Measurements from ENCODE around the gene NRAS. TPM values are rescaled to one million over a fixed set of nuclear protein-coding genes. Genes with fewer than 3 reads are reported as not detected.

Gene NRAS
- total RNA-seq, 2 donors from 2014 or later, result 75.0 to 78.0 TPM

DNA sequence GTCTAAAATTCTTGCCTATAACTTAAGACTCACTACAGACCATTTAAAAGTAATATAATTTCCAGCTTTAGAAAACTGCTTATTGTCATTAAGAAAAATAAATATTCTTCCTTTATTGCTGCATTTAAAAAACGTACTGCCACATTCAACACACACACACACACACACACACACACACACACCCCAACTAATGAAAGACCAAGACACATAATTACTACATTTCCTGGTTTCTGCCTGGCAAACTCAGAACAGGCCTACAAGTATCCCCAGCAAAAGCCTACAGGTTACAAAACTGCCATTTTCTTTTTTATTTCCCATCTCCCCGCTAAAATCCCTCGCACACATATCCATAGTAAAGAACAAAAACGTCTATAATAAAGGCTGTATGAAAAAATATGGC is 48.2 kb downstream of the NRAS start:
- H3K9me3 Mint-ChIP-seq, result no peaks in the 10 kb centered on the region
- 78% methylated on average over 4 of the region's 4 CpGs; no CpG with 5 or more reads in 1 of the 2 experiments for WGBS, 2 experiments (ENCODE audit: insufficient coverage in 1 of 2, insufficient read length in 1 of 2)

DNA sequence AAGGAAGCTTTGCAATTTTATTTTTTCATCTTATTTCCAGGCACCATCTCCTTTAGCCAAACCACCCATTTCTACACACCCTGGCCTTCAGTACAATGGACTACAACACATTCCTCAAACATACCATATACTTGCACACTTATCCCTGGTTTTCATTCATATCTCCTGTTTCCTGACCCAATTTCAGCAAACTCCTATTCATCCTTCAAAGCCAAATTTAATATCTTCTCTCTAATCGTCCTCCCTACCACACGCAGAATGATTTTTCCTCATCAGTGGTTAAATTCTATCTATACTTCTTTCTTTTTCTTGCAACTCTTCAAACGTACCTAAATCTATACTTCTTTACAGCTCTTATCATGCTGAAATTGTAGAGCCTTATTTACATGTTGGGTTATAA is 49.6 kb downstream of the NRAS start:
- no peak overlapping the region for H3K27ac ChIP-seq (ENCODE audit: low read depth, low read length)
- peak overlapping the region; percentile 78 for H3K4me3 Mint-ChIP-seq
- peaks cover 6% of the 10 kb centered on the region for H3K27me3 Mint-ChIP-seq (ENCODE audit: insufficient read depth)
- H3K4me3 ChIP-seq (ENCODE audit: low read length), result peak overlapping the region; percentile 83
- no peak overlapping the region for H3K27ac Mint-ChIP-seq
- TF ChIP-seq, protein P1, sequence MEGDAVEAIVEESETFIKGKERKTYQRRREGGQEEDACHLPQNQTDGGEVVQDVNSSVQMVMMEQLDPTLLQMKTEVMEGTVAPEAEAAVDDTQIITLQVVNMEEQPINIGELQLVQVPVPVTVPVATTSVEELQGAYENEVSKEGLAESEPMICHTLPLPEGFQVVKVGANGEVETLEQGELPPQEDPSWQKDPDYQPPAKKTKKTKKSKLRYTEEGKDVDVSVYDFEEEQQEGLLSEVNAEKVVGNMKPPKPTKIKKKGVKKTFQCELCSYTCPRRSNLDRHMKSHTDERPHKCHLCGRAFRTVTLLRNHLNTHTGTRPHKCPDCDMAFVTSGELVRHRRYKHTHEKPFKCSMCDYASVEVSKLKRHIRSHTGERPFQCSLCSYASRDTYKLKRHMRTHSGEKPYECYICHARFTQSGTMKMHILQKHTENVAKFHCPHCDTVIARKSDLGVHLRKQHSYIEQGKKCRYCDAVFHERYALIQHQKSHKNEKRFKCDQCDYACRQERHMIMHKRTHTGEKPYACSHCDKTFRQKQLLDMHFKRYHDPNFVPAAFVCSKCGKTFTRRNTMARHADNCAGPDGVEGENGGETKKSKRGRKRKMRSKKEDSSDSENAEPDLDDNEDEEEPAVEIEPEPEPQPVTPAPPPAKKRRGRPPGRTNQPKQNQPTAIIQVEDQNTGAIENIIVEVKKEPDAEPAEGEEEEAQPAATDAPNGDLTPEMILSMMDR (conservative IDR thresholded peaks at IDR 0.05), result no peak
- peaks cover 30% of the 10 kb centered on the region for H3K4me1 Mint-ChIP-seq
- H3K36me3 Mint-ChIP-seq (ENCODE audit: low read depth), result peaks cover 1% of the 10 kb centered on the region
- H3K9me3 ChIP-seq (ENCODE audit: control insufficient read depth, low read length), result no peaks in the 10 kb centered on the region
- DNase-seq, result no peak
- no peaks in the 10 kb centered on the region for H3K4me1 ChIP-seq (ENCODE audit: control insufficient read depth, insufficient read depth, low read length)
- H3K9me3 Mint-ChIP-seq, result no peaks in the 10 kb centered on the region
- H3K36me3 ChIP-seq (ENCODE audit: control insufficient read depth, insufficient read depth, low read length), result no peaks in the 10 kb centered on the region
- peaks cover 5% of the 10 kb centered on the region for H3K27me3 ChIP-seq (ENCODE audit: control insufficient read depth, insufficient read depth, low read length, poor library complexity, severe bottlenecking)
- H3K9ac ChIP-seq (ENCODE audit: extremely low read depth, low read length, poor library complexity, severe bottlenecking), result no peak overlapping the region
- WGBS, 2 experiments (ENCODE audit: insufficient coverage in 1 of 2, insufficient read length in 1 of 2), result 67 to 80% methylated on average over 2 to 3 of the region's 3 CpGs

More for the DNA sequence above, 48.2 kb downstream of the NRAS start:
- no peak for DNase-seq
- H3K4me1 Mint-ChIP-seq, result peaks cover 30% of the 10 kb centered on the region
- H3K36me3 ChIP-seq (ENCODE audit: control insufficient read depth, insufficient read depth, low read length), result no peaks in the 10 kb centered on the region
- peaks cover 18% of the 10 kb centered on the region for H3K27me3 ChIP-seq (ENCODE audit: control insufficient read depth, insufficient read depth, low read length, poor library complexity, severe bottlenecking)
- H3K9ac ChIP-seq (ENCODE audit: extremely low read depth, low read length, poor library complexity, severe bottlenecking), result peak overlapping the region; percentile 13
- H3K36me3 Mint-ChIP-seq (ENCODE audit: low read depth), result peaks cover 1% of the 10 kb centered on the region
- H3K27me3 Mint-ChIP-seq (ENCODE audit: insufficient read depth), result peaks cover 14% of the 10 kb centered on the region
- TF ChIP-seq, protein P1 (conservative IDR thresholded peaks at IDR 0.05), result no peak
- H3K27ac Mint-ChIP-seq, result no peak overlapping the region
- no peak overlapping the region for H3K27ac ChIP-seq (ENCODE audit: low read depth, low read length)
- H3K4me3 ChIP-seq (ENCODE audit: low read length), result peak overlapping the region; percentile 83
- peak overlapping the region; percentile 78 for H3K4me3 Mint-ChIP-seq
- H3K4me1 ChIP-seq (ENCODE audit: control insufficient read depth, insufficient read depth, low read length), result no peaks in the 10 kb centered on the region
- no peaks in the 10 kb centered on the region for H3K9me3 ChIP-seq (ENCODE audit: control insufficient read depth, low read length)

DNA sequence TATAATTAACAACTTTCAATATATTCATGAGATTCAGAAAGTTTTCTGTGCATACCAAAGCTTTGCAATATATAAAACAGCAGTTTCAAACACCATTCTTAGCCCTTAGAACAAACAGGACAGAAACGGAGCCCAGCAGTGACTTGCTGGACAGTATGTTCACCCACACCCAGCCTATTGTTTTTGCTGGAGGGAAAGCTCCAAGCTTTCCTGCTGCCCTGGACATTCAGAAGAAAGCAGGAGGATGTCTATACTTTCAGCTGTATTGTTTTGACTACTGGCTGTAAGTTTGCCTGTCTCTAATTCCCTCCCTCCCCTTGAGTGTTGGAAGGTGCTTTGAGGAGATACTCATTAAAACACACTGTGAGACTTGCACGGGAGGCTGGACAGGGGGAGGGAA is 56.3 kb downstream of the NRAS start:
- Histone ChIP-seq H3K27me3 (ENCODE audit: control insufficient read depth, insufficient read depth, low read length, poor library complexity, severe bottlenecking) (no peaks in the 10 kb centered on the region), H3K4me3 (ENCODE audit: low read length) (no peak overlapping the region), H3K9ac (ENCODE audit: extremely low read depth, low read length, poor library complexity, severe bottlenecking) (no peak overlapping the region), H3K36me3 (ENCODE audit: control insufficient read depth, insufficient read depth, low read length) (no peaks in the 10 kb centered on the region), H3K27ac (ENCODE audit: low read depth, low read length) (no peak overlapping the region), H3K4me1 (ENCODE audit: control insufficient read depth, insufficient read depth, low read length) (peaks cover 3% of the 10 kb centered on the region), H3K9me3 (ENCODE audit: control insufficient read depth, low read length) (no peaks in the 10 kb centered on the region)
- no peak for DNase-seq
- TF ChIP-seq, protein P1 (conservative IDR thresholded peaks at IDR 0.05), result no peak
- 50 to 82% methylated on average over 1 to 2 of the region's 2 CpGs for WGBS, 2 experiments (ENCODE audit: insufficient coverage in 1 of 2, insufficient read length in 1 of 2)
- H3K27me3 Mint-ChIP-seq (ENCODE audit: insufficient read depth), result peaks cover 9% of the 10 kb centered on the region
- H3K27ac Mint-ChIP-seq, result no peak overlapping the region
- peaks cover 1% of the 10 kb centered on the region for H3K36me3 Mint-ChIP-seq (ENCODE audit: low read depth)
- H3K4me1 Mint-ChIP-seq, result peaks cover 24% of the 10 kb centered on the region
- H3K4me3 Mint-ChIP-seq, result no peak overlapping the region
- H3K9me3 Mint-ChIP-seq, result no peaks in the 10 kb centered on the region

Other genes starting within 250 kb of the NRAS start
- 10 to 100 TPM; 47.2 to 50.6 TPM for gene TRIM33, start 205.6 kb downstream of the NRAS start, total RNA-seq
- 10 to 100 TPM; 56.8 to 56.9 TPM for gene BCAS2, start 135.2 kb downstream of the NRAS start, total RNA-seq
- 10 to 100 TPM; 25.6 to 40.3 TPM for gene DENND2C, start 46.7 kb downstream of the NRAS start, total RNA-seq
- not detected for gene AMPD1, start 21.2 kb downstream of the NRAS start, total RNA-seq
- 100 to 1,000 TPM; 491 to 517 TPM for gene CSDE1, start 41.2 kb upstream of the NRAS start, total RNA-seq
- 10 to 100 TPM; 69.0 to 72.2 TPM for gene SIKE1, start 63.9 kb upstream of the NRAS start, total RNA-seq
- gene SYCP1, start 138.1 kb upstream of the NRAS start, total RNA-seq, result not detected